Jurkat, Clone E6-1 (cell line): Measurements from ENCODE around the gene HSPBP1.
"Not testable (repeated sequence)": the region's sequence is repeated elsewhere in the genome, so short reads cannot be mapped to it uniquely, and the experiment has no call there.

Source experiments
- DNase-seq: peaks from one replicate; pipeline ENCODE4 v3.0.0-alpha.2; 2011; ENCODE audit warnings: low read depth, low spot score
- H3K4me3 ChIP-seq: 2 replicates; pipeline ENCODE4 v1.5.1; 2011; ENCODE audit warnings: mild to moderate bottlenecking, low read length, control low read depth, moderate library complexity

HSPBP1 gene

DNA sequence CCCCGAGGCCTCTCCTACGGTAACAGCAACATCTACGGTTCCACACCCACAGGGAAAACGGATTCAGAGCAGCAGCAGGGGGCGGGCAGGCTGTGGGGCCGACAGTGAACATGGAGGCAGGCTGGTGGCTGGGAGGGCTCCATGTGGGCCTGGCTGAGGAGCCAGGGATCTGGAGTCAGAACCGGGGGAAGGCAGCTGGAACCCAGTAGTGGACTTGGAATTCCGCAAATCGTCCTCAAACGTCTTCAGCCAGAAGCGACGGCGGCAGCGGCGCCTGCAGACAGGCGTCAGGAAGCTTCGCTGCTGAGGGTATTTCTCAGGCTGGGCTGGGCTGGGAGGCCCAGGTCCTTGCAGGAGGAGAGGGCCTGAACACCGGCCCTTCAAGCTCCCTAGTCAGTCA is 53.1 kb downstream of the HSPBP1 start:
- DNase-seq: no peak
- no peak overlapping the region for H3K4me3 ChIP-seq

DNA sequence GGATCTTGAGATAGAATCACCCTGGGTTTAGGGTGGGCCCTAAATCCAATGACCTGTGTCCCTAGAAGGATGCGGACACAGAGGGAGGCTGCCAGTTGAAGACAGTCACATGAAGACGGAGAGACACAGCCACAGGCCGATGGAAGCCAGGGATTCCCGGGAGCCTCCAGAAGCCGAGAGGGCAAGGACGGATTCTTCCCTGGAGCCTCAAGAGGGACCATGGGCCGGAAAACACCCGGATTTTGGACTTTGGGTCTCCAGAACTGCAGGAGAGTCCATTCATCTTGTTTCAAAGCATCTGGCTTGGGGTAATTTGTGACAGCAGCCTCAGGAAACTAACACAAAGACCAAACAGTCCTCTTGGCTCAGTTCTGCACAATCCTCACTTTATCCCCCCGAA is 53.6 kb downstream of the HSPBP1 start:
- H3K4me3 ChIP-seq: no peak overlapping the region
- no peak for DNase-seq

DNA sequence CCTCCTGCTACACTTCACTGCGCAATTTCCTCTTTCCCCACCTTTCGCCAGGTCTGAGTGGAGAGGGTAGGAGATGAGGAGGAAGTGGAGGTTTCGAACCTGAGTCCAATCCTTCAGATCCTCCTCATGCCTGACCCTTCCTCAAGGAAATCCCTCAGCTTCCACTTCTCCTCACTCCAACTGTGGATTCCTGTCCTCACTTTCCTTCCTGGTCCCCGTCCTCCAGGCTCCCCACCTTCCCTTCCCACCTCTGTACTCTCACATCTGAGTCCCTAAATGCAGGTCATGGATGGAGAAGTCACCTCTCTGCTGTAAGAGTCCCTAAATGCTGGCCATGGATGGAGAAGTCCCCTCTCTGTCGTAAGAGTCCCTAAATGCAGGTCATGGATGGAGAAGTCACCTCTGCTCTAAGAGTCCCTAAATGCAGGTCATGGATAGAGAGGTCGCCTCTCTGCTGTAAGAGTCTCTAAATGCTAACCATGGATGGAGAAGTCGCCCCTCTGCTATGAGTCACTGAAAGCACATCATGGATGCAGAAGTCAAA is 54.4 kb downstream of the HSPBP1 start:
- no peak overlapping the region for H3K4me3 ChIP-seq
- DNase-seq: no peak

DNA sequence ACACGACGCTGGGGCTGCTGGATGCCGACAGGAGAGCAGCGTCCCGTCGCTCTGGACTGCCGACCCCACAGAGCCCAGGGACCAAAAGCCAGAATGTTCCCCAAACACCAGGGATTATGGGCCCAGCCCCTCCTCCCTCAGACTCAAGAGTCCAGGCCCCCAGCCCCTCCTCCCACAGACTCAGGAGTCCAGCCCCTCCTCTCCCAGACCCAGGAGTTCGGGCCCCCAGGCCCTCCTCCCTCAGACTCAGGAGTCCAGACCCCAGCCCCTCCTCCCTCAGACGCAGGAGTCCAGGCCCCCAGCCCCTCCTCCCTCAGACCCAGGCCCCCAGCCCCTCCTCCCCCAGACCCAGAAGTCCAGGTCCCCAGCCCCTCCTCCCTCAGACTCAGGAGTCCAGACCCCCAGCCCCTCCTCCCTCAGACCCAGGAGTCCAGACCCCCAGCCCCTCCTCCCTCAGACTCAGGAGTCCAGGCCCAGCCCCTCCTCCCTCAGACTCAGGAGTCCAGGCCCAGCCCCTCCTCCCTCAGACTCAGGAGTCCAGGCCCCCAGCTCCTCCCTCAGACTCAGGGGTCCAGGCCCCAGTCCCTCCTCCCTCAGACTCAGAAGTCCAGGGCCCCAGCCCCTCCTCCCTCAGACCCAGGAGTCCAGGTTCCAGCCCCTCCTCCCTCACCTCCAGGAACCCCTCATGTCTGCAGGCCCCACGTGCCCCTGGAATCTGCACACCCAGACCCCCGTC is 55.1 kb downstream of the HSPBP1 start:
- not testable (repeated sequence) for DNase-seq, H3K4me3 ChIP-seq

DNA sequence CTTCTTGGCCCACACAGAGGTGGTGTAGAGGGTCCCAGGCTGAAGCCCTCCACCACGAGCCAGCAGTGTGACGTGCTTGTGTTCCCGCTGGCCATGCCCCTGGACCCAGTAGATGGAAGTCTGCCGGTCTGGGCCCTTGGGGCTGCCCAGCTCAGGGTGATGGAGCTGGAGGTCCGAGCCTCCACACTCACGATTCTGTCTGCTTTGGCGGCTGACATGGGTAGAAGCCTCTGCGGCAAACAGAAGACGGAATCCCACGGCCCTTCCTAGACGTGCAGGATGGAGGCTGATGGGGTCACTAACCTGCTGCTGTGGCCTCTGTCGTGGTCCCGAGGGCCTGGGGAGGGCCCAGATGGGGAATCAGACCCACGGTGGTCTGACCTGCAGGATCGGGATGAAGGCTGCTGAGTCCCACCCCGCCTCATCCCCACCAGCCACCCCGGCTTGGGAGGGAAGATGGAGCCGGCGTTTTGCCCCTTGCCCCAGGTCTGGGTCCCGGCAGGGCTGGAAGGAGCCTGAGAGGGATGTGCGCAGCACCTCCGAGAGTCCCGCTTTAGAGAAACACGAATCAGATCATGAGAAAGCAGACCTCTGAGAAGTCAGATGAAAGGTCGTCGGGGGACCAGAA is 55.8 kb downstream of the HSPBP1 start:
- no peak for DNase-seq

DNA sequence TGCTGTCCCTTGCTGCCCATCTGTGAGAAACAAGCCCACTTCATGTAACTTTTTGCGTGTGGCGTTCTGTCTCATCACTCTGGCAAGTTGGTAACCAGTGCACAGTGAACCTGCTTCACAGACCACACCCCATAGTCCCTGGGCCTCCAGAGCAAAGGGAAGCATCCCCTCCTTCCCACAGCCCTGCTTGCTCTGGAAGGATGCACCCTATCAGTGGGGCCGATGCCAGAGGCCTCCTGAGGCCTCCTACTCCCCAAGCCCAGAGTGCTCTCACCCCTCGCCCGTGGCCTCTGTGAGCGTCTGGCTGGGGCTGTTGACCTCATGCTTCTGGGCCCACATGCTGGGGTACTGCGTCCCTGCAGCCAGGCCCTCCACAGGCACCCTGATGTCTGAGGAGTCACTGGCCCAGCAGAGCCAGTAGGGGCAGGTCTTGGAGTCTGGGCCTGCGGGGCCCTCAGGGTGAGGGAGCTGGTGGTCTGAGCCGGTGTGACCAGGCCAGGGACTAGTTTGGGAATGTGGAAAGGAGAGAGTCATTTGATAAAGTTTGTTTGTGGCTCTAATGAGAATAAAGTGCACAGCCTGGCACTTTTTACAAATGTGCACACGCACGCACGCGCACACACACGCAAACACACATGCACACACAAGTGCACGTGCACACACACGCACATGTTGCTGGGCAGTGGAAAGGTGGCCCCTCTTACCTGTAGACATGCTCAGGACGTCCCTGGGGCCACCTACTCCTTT is 56.4 kb downstream of the HSPBP1 start:
- no peak for DNase-seq
- no peak overlapping the region for H3K4me3 ChIP-seq

More for the DNA sequence above, 55.8 kb downstream of the HSPBP1 start:
- no peak overlapping the region for H3K4me3 ChIP-seq

DNA sequence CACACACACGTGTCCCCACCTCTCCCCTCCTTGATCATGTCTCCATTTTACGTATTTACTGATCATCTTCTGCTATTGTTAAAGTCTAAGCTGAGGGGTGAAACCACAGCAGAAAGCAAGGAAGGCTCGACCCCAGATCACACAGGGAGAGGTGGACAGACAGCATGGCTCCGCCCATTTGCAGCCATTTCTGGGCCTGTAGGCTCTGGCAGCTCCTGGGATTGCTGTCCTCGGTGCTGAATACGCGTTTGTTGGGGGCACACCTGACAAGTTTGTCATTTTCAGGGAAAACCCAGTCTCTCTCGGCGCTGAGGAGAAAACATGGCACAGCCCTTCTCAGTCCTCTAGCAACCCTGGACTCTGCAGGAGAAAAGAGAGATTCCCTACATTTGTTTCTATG is 59.4 kb downstream of the HSPBP1 start:
- H3K4me3 ChIP-seq: no peak overlapping the region
- DNase-seq: no peak

DNA sequence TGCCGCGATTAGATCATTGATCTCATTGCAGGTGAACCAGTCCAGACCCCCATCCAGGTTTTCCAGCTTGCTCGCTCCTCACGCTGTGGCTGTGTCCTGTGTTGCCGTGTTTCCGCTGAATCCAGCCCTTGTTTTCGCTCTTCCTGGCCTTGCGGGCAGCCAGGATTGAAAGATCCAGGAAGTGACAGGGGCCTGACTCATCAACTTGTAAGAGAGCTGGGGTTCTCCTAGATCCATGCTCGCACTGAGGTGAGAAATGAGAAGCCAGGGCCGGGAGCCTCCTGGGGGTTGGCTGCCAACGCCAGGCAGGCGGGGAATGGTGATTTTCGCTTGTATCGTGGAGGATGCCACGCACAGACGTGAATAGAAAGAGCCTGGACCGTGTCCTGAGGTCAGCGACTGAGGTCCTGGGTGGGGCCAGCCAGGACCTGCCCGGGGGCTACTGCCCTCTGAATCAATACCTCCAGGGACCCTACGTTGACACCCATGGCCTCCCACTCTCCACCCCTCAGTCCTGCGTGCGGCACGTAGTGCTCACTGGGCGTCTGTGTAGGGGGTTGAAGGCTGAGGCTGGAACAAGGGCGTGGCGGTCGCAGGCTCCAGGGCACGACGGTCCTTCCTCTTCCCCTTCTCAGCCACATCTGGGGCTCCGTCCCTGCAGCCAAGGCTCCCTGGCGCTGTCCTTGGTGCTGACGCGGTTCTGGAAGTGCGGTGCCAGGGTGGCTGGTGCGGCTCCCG is 63.3 kb downstream of the HSPBP1 start:
- peak; percentile 86 for DNase-seq
- peak overlapping the region; percentile 59 for H3K4me3 ChIP-seq

DNA sequence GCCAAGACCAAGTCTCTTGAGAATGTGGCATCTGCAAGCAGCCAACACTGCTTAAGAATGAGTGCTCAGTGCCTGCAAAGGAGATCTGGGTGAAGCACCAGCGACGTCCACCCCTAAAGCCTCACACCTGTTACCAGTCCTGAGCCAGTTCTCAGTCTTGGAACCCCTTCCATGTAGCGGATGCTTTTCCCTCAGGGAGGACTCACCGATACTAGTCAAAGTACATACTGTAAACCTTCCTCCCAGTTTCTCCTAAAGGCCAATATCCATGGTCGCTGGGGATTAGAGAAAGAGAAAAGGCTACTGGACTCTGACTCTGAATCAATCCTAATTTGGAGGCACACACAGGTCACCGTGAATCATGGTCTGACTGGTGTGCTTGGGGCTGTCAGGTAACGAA is 66.4 kb downstream of the HSPBP1 start:
- DNase-seq: no peak
- H3K4me3 ChIP-seq: no peak overlapping the region

DNA sequence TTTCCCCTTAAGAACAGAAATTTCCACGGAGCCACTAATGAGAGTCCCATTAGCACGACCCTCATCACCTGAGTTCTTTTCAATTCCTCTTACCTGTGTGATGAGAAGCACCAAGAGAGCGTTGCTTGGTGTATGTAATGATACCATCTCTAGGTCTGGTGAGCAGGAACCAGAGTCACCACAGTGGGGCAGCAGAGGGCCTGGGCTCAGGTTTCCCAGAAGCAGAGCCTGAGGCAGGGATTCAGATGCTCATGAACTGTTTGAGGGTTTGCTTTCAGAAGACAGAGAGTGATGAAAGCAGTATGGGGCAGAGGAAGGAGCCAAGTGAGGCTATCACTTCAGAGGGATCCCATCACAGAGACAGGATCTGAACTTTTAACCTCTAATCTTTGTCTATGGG is 67.5 kb downstream of the HSPBP1 start:
- peak; percentile 67 for DNase-seq
- H3K4me3 ChIP-seq: no peak overlapping the region
